Transverse colon (tissue), 4 donors: ENCODE measurements around the gene TGFB2. TPM values are rescaled to one million over a fixed set of nuclear protein-coding genes. Genes with fewer than 3 reads are reported as not detected.

Source experiments
- DNase-seq: peaks from one replicate; pipeline ENCODE4 v3.0.0-alpha.2; 2019
- H3K27ac ChIP-seq, 4 donors: fragments of 200-600 bp; sonication (generic); 2 replicates each; pipeline ENCODE4 v1.5.1; 2016 to 2018; ENCODE audit warnings: inconsistent platforms in 4 of 4
- H3K27me3 ChIP-seq: fragments of 200-600 bp; sonication (generic); 2 replicates; pipeline ENCODE4 v1.5.1; 2017; ENCODE audit warnings: inconsistent platforms
- H3K36me3 ChIP-seq, 4 donors: fragments of 200-600 bp; sonication (generic); 2 replicates each; pipeline ENCODE4 v1.5.1; 2017 to 2019; ENCODE audit warnings: inconsistent platforms in 4 of 4
- H3K4me1 ChIP-seq, 4 donors: fragments of 200-600 bp; sonication (generic); 2 replicates each; pipeline ENCODE4 v1.5.1; 2017 to 2020; ENCODE audit warnings: inconsistent platforms in 4 of 4
- H3K4me3 ChIP-seq, 4 donors: fragments of 200-600 bp; sonication (generic); 1 replicate in 1 of 4; 2 replicates in 3 of 4; pipeline versions ENCODE4 v1.5.1 to v1.6.1; 2017 to 2019; ENCODE audit warnings: inconsistent platforms in 4 of 4
- H3K9me3 ChIP-seq, 2 donors: fragments of 200-600 bp; sonication (generic); 2 replicates each; pipeline ENCODE4 v1.5.1; 2017 to 2019; ENCODE audit warnings: inconsistent platforms in 2 of 2
- CTCF ChIP-seq, 5 experiments: fragments of 200-600 bp in 3 of 5; fragments of 450-650 bp in 2 of 5; sonication (generic) in 3 of 5; IDR thresholded peaks; 1 replicate in 2 of 5; 2 replicates in 3 of 5; pipeline ENCODE4 v1.5.1; 2016 to 2017; ENCODE audit warnings: antibody characterized with exemption in 5 of 5, inconsistent platforms in 3 of 5, mild to moderate bottlenecking in 2 of 5, moderate library complexity in 1 of 5
- EP300 ChIP-seq: sonication (generic); formaldehyde crosslinking; IDR thresholded peaks from one replicate; pipeline ENCODE4 v1.6.1; 2017; ENCODE audit warnings: antibody characterized with exemption, low read depth
- POLR2A ChIP-seq: fragments of 450-650 bp; IDR thresholded peaks from one replicate; pipeline ENCODE4 v1.6.1; 2016; ENCODE audit warnings: antibody characterized with exemption, mild to moderate bottlenecking, moderate library complexity
- POLR2AphosphoS5 ChIP-seq, 3 donors: sonication (generic); formaldehyde crosslinking; IDR thresholded peaks; one replicate each; pipeline ENCODE4 v1.6.1; 2016; ENCODE audit warnings: antibody characterized with exemption in 3 of 3
- WGBS, 2 donors: methylation state at CpG; one replicate each; pipeline ENCODE4 v1.1.5; 2018; ENCODE audit warnings: low coverage in 1 of 2; 5-methylcytosine and 5-hydroxymethylcytosine counted together
- in situ Hi-C, 4 donors: fragments of 200-750 bp; cut with MboI; loops; one replicate each; pipeline versions ENCODE4 v1.15.0 to v1.15.1; 2017; ENCODE audit warnings: low sequenced_read_pairs in 3 of 4, low pct_ligation_motif_present in 1 of 4, low pct_unique_long_range_greater_than_20kb in 1 of 4
- intact Hi-C: fragments of 100-400 bp; cut with DNase I; formaldehyde crosslinking; loops from one replicate; pipeline ENCODE4 v1.15.1; 2023; ENCODE audit warnings: low total_unique reads
- total RNA-seq, 4 donors: library from RNA; depleted of rRNA; stranded (reverse); fragments of >200 nt; gene quantifications; one replicate each; pipeline ENCODE4 v1.1.0, GENCODE V29; 2016

The TGFB2 gene
- total RNA-seq, 4 donors from 2014 or later, result 0.41 to 2.2 (median 1.1) TPM

GRCh38 chr1:218323568-218324225, 21.4 kb upstream of the TGFB2 start:
- WGBS, 2 donors, result 95% methylated on average over 20 of the region's 21 CpGs; no CpG with 5 or more reads in 1 of the 2 donors
- TF ChIP-seq CTCF (IDR thresholded peaks at IDR 0.05) (no peak), EP300 (no peak), POLR2AphosphoS5 (IDR thresholded peaks at IDR 0.05) (no peak), POLR2A (no peak)
- H3K4me3 ChIP-seq, result no peak overlapping the region
- H3K4me1 ChIP-seq, result no peaks in the 10 kb centered on the region
- H3K27me3 ChIP-seq, result no peaks in the 10 kb centered on the region
- intact Hi-C loops (no loop called here), in situ Hi-C loops (loop anchor here in 1 of 4 donors (25.0 kb wide), 1 partner anchor 1339 kb away; no protein-coding TSS in a partner anchor)
- peaks cover 0 to 5% (median 0%) of the 10 kb centered on the region in 4 donors for H3K36me3 ChIP-seq
- no peak for DNase-seq
- H3K9me3 ChIP-seq, result no peaks in the 10 kb centered on the region
- no peak overlapping the region for H3K27ac ChIP-seq

GRCh38 chr1:218324226-218324580, 20.9 kb upstream of the TGFB2 start:
- in situ Hi-C loops, result loop anchor here in 1 of 4 donors (25.0 kb wide), 1 partner anchor 1338 kb away; no protein-coding TSS in a partner anchor
- Histone ChIP-seq H3K27ac (no peak overlapping the region), H3K36me3 (peaks cover 0 to 5% (median 0%) of the 10 kb centered on the region in 4 donors), H3K27me3 (no peaks in the 10 kb centered on the region), H3K4me3 (no peak overlapping the region), H3K9me3 (no peaks in the 10 kb centered on the region), H3K4me1 (no peaks in the 10 kb centered on the region)
- TF ChIP-seq EP300 (no peak), POLR2AphosphoS5 (IDR thresholded peaks at IDR 0.05) (no peak), CTCF (IDR thresholded peaks at IDR 0.05) (no peak), POLR2A (no peak)
- DNase-seq, result no peak
- intact Hi-C loops, result no loop called here
- 80 to 93% methylated on average over 1 to 20 of the region's 20 CpGs for WGBS, 2 donors

- Histone ChIP-seq H3K9me3 (no peaks in the 10 kb centered on the region), H3K36me3 (no peaks in the 10 kb centered on the region), H3K27me3 (no peaks in the 10 kb centered on the region), H3K4me1 (no peaks in the 10 kb centered on the region), H3K27ac (no peak overlapping the region), H3K4me3 (no peak overlapping the region)
- DNase-seq, result no peak
- intact Hi-C loops, result no loop called here
- TF ChIP-seq EP300 (no peak), POLR2A (no peak), POLR2AphosphoS5 (IDR thresholded peaks at IDR 0.05) (no peak), CTCF (IDR thresholded peaks at IDR 0.05) (no peak)
- WGBS, 2 donors, result 67 to 92% methylated on average over 3 of the region's 3 CpGs
- in situ Hi-C loops, result loop anchor here (25.0 kb wide), 5 partner anchors 184 to 1484 kb away; no protein-coding TSS in a partner anchor
These were observed 16.4 kb upstream of the TGFB2 start for GRCh38 chr1:218328769-218329168.

GRCh38 chr1:218330043-218330623, 15.0 kb upstream of the TGFB2 start:
- no peak for DNase-seq
- WGBS, 2 donors, result 25 to 27% methylated on average over 4 of the region's 4 CpGs
- intact Hi-C loops, result no loop called here

More at GRCh38 chr1:218330043-218330623, 15.0 kb upstream of the TGFB2 start:
- Histone ChIP-seq H3K36me3 (no peaks in the 10 kb centered on the region), H3K4me1 (no peaks in the 10 kb centered on the region), H3K4me3 (no peak overlapping the region), H3K27me3 (no peaks in the 10 kb centered on the region), H3K27ac (no peak overlapping the region), H3K9me3 (no peaks in the 10 kb centered on the region)
- TF ChIP-seq CTCF (IDR thresholded peaks at IDR 0.05), result peak; percentile 47 to 58 (median 57)
- TF ChIP-seq POLR2AphosphoS5 (IDR thresholded peaks at IDR 0.05), result no peak
- in situ Hi-C loops, result loop anchor here (25.0 kb wide), 5 partner anchors 182 to 1482 kb away; no protein-coding TSS in a partner anchor
